ENCODE data around the gene NKAIN2.

- TF ChIP-seq CTCF (optimal IDR thresholded peaks at IDR 0.05 in 1 of 3, IDR thresholded peaks at IDR 0.05 in 1 of 3, conservative IDR thresholded peaks at IDR 0.05 in 1 of 3; ENCODE audit: extremely low read depth in 1 of 3, insufficient read depth in 2 of 3, low read length in 3 of 3) (no peak), EZH2 (IDR thresholded peaks at IDR 0.05; ENCODE audit: low read length) (no peak)
Measured at GRCh38 chr6:124423621-124424020, 620.0 kb downstream of the NKAIN2 start.
